Hepatic stellate cell (primary cell): ENCODE measurements around the gene NTMT2.

Experiments used
- DNase-seq: peaks from one replicate; pipeline ENCODE4 v3.0.0; 2011; ENCODE audit warnings: low spot score

NTMT2 gene

GRCh38 chr1:170210142-170210541 lies 64.4 kb downstream of the NTMT2 start:
- no peak for DNase-seq

GRCh38 chr1:170213596-170213995 lies 67.8 kb downstream of the NTMT2 start:
- DNase-seq = no peak

DNA sequence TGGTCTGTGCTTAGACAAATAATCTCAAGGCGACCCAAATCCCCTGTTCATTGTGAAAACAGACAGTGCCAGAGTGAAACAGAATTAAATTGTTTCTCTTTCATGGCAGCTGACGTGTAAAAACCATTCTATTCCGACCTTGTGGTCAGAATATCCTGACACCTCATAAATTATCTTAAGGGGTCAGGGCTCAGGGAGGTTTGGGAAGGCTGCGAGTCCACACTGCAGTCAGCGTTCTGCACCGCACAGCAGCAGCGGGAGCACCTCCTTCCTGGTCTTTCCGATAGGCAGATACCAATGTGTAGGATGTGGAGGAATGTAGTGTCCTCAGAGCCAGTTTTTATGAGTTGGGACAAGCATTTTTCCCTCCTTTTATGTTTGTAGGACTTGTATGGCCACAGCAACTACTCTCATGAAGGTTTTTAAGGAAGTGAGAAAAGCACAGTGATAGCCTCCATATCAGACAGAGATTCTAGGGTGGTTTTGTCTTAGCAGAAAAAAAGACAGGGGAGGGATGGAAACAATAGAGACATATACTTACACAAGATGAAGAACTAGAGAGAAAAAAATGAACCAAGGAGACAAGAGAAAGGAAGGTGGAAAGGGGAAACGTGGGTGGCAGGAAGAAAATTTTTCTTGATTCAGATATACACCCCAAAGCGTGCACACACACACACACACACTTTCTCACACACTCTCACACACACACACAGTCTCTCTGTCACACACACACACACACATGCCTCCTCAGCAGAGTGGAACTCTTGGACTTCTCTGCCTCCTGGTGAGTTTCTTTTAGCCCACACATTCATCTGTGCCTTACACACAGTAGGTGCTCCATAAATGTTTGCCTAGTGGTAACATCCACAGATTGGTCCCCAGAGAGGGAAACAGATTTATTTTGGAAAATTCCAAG lies 68.6 kb downstream of the NTMT2 start:
- no peak for DNase-seq

DNA sequence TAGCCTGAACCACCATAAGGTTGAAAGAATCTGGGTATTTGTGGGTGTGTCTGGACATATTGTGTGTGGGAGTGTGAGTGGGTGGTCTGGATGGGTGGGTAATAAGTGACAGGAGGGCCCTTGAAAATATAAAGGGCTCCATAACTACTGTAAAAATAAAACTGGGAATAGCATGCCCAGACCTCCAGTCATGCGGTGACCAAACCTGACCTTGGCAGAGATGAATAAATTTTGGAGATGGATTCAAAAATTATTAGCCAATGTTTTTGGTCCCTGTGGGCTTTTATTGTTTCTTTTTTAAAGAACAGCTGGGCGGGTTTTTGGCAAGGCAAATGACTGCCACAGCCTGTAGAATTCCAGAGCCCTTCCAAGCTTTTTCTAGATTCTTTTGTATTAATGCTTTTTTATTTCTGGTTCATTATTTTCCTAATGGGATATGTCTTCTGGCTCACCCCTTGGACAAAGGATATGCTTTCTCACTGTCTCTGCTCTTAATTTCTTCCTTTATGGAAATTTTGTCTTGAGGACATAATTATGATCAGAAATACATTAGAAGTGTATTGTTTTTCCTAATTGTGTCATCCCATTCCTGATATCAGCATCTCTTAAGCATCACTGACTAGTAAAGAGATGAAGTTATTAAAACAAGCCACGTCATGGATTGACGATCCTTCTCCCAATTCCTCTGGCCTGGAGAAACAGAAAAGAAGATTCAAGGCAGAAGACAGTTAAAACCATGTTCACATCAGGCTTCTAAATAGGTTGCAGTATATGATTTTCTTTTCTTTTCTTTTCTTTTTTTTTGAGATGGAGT lies 69.5 kb downstream of the NTMT2 start:
- no peak for DNase-seq

DNA sequence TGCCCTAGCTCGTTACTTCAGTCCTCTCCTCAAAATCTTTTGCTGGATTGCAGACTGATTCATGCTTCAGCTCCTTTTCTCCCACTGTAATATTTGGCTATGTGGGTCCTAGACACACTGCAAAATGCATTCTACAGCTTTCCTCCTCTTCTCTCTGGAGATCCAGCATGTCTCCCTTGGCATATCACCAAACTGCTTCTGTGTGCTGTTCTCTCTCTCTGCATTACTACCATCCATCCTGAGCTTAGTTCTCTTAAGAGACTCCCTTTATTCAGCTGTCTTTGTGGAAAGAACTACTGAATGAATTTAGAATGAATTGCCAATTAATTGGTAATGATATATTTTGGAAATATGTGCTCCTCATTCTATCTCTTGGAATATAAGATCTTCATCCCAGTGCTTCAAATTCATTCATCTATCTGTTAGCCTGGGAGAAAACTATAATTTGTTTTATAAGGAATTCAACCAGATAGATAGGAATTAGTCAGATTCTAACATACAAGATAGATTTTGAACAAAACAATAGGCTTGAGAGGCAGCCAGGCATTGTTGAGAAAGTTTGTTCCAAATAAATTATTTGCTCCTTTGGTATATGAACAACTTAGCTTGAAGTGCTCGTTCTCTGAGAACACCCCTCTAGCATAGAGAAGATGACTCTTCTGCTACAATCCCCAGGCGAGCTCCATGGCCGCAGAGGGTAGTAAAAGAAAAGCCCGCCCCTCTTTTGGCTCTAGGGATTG lies 71.9 kb downstream of the NTMT2 start:
- no peak for DNase-seq

- no peak for DNase-seq
Observed at GRCh38 chr1:170218257-170218650, 72.5 kb downstream of the NTMT2 start.
